ENCODE measurements around the gene CNFN. TPM values are rescaled to one million over a fixed set of nuclear protein-coding genes. Genes with fewer than 3 reads are reported as not detected.
A peak's percentile ranks its signal among the peaks of the same experiment; 100 is the strongest.

The CNFN gene
- total and polyA plus RNA-seq, 2 experiments from 2014 or later, result 6.7 to 54.5 TPM

GRCh38 chr19:42412661-42413076, 22.6 kb upstream of the CNFN start:
- Mint-ChIP-seq H3K36me3 (ENCODE audit: low read depth) (peaks cover 13% of the 10 kb centered on the region; the same call in 2 of the 3 replicates), H3K4me3 (no peak overlapping the region), H3K4me1 (peaks cover 14% of the 10 kb centered on the region), H3K9me3 (no peaks in the 10 kb centered on the region; the same call in 1 of the 3 replicates), H3K27me3 (ENCODE audit: insufficient read depth, low read depth, poor library complexity) (peaks cover 59% of the 10 kb centered on the region), H3K27ac (no peak overlapping the region)
- no peaks in the 10 kb centered on the region for H3K9me2 ChIP-seq (ENCODE audit: insufficient read depth)
- H3K27ac ChIP-seq (ENCODE audit: low read depth), result no peak overlapping the region
- H3K36me3 ChIP-seq (ENCODE audit: insufficient read depth), result no peaks in the 10 kb centered on the region
- H3K79me2 ChIP-seq (replicated peaks; ENCODE audit: insufficient read depth), result no peaks in the 10 kb centered on the region
- H3K4me3 ChIP-seq, result no peak overlapping the region
- no peak overlapping the region for H2AFZ ChIP-seq
- no peaks in the 10 kb centered on the region for H3F3A ChIP-seq (replicated peaks; ENCODE audit: low read depth)
- H4K20me1 ChIP-seq (replicated peaks; ENCODE audit: insufficient read depth), result peaks cover 8% of the 10 kb centered on the region
- no peak overlapping the region for H3K4me2 ChIP-seq
- no peak for TF ChIP-seq NANOG (IDR thresholded peaks at IDR 0.05; ENCODE audit: borderline replicate concordance)
- peak; percentile 16; the same call in 1 of the 2 replicates for TF ChIP-seq POLR2AphosphoS5 (IDR thresholded peaks at IDR 0.05; ENCODE audit: low read depth)
- ATAC-seq, result peak; percentile 15; the same call in 2 of the 3 replicates
- H3K4me1 ChIP-seq (ENCODE audit: insufficient read depth), result no peaks in the 10 kb centered on the region
- H3K27me3 ChIP-seq (ENCODE audit: insufficient read depth), result peaks cover 20% of the 10 kb centered on the region
- DNase-seq (ENCODE audit: low spot score), result no peak

DNA sequence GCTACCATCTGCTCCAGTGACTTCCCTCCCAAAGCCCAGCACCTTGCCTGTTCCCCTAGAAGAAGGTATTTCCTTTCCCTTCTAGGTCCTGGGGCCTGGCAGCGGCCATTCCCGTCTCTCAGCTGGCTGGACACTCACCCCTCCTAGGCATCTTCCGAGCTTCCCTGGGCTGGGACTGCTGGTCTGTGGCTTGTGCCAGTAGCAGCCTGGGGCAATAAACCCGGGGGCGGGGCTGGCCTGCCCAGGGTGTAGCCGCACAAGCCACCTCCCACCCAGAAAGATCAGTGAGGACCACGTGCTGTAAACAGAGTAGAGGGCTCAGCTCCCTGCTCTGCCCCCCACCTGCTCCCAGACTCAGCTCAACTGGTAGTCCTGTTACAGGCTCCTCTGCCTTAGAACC, 22.1 kb upstream of the CNFN start:
- Mint-ChIP-seq H3K27me3 (ENCODE audit: insufficient read depth, low read depth, poor library complexity) (peaks cover 63% of the 10 kb centered on the region), H3K4me3 (no peak overlapping the region), H3K36me3 (ENCODE audit: low read depth) (peaks cover 17% of the 10 kb centered on the region), H3K4me1 (peaks cover 14% of the 10 kb centered on the region), H3K27ac (no peak overlapping the region), H3K9me3 (no peaks in the 10 kb centered on the region; the same call in 1 of the 3 replicates)
- Histone ChIP-seq H3K27me3 (ENCODE audit: insufficient read depth) (peaks cover 20% of the 10 kb centered on the region), H3K4me2 (no peak overlapping the region), H3K36me3 (ENCODE audit: insufficient read depth) (no peaks in the 10 kb centered on the region), H3K9me2 (ENCODE audit: insufficient read depth) (no peaks in the 10 kb centered on the region), H3K4me3 (no peak overlapping the region), H3K79me2 (replicated peaks; ENCODE audit: insufficient read depth) (no peaks in the 10 kb centered on the region), H4K20me1 (replicated peaks; ENCODE audit: insufficient read depth) (peaks cover 8% of the 10 kb centered on the region), H2AFZ (no peak overlapping the region), H3K4me1 (ENCODE audit: insufficient read depth) (no peaks in the 10 kb centered on the region), H3F3A (replicated peaks; ENCODE audit: low read depth) (no peaks in the 10 kb centered on the region), H3K27ac (ENCODE audit: low read depth) (no peak overlapping the region)
- ATAC-seq (peak; percentile 81), DNase-seq (ENCODE audit: low spot score) (peak; percentile 48)
- TF ChIP-seq, protein P1, sequence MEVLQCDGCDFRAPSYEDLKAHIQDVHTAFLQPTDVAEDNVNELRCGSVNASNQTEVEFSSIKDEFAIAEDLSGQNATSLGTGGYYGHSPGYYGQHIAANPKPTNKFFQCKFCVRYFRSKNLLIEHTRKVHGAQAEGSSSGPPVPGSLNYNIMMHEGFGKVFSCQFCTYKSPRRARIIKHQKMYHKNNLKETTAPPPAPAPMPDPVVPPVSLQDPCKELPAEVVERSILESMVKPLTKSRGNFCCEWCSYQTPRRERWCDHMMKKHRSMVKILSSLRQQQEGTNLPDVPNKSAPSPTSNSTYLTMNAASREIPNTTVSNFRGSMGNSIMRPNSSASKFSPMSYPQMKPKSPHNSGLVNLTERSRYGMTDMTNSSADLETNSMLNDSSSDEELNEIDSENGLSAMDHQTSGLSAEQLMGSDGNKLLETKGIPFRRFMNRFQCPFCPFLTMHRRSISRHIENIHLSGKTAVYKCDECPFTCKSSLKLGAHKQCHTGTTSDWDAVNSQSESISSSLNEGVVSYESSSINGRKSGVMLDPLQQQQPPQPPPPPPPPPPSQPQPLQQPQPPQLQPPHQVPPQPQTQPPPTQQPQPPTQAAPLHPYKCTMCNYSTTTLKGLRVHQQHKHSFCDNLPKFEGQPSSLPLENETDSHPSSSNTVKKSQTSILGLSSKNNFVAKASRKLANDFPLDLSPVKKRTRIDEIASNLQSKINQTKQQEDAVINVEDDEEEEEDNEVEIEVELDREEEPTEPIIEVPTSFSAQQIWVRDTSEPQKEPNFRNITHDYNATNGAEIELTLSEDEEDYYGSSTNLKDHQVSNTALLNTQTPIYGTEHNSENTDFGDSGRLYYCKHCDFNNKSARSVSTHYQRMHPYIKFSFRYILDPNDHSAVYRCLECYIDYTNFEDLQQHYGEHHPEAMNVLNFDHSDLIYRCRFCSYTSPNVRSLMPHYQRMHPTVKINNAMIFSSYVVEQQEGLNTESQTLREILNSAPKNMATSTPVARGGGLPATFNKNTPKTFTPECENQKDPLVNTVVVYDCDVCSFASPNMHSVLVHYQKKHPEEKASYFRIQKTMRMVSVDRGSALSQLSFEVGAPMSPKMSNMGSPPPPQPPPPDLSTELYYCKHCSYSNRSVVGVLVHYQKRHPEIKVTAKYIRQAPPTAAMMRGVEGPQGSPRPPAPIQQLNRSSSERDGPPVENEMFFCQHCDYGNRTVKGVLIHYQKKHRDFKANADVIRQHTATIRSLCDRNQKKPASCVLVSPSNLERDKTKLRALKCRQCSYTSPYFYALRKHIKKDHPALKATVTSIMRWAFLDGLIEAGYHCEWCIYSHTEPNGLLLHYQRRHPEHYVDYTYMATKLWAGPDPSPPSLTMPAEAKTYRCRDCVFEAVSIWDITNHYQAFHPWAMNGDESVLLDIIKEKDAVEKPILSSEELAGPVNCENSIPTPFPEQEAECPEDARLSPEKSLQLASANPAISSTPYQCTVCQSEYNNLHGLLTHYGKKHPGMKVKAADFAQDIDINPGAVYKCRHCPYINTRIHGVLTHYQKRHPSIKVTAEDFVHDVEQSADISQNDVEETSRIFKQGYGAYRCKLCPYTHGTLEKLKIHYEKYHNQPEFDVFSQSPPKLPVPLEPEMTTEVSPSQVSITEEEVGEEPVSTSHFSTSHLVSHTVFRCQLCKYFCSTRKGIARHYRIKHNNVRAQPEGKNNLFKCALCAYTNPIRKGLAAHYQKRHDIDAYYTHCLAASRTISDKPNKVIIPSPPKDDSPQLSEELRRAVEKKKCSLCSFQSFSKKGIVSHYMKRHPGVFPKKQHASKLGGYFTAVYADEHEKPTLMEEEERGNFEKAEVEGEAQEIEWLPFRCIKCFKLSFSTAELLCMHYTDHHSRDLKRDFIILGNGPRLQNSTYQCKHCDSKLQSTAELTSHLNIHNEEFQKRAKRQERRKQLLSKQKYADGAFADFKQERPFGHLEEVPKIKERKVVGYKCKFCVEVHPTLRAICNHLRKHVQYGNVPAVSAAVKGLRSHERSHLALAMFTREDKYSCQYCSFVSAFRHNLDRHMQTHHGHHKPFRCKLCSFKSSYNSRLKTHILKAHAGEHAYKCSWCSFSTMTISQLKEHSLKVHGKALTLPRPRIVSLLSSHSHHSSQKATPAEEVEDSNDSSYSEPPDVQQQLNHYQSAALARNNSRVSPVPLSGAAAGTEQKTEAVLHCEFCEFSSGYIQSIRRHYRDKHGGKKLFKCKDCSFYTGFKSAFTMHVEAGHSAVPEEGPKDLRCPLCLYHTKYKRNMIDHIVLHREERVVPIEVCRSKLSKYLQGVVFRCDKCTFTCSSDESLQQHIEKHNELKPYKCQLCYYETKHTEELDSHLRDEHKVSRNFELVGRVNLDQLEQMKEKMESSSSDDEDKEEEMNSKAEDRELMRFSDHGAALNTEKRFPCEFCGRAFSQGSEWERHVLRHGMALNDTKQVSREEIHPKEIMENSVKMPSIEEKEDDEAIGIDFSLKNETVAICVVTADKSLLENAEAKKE (CRISPR knock-in tag; IDR thresholded peaks at IDR 0.05), result no peak
- TF ChIP-seq CREB1 (CRISPR knock-in tag; IDR thresholded peaks at IDR 0.05; ENCODE audit: low read depth), result no peak
- TF ChIP-seq CTCF (conservative IDR thresholded peaks at IDR 0.05; ENCODE audit: low read depth in 2 of 2), result no peak
- no peak for TF ChIP-seq ZNF331 (CRISPR knock-in tag; IDR thresholded peaks at IDR 0.05; ENCODE audit: low read depth)
- no peak for TF ChIP-seq STAT1 (IDR thresholded peaks at IDR 0.05; ENCODE audit: unreplicated experiment)
- TF ChIP-seq, protein P2, sequence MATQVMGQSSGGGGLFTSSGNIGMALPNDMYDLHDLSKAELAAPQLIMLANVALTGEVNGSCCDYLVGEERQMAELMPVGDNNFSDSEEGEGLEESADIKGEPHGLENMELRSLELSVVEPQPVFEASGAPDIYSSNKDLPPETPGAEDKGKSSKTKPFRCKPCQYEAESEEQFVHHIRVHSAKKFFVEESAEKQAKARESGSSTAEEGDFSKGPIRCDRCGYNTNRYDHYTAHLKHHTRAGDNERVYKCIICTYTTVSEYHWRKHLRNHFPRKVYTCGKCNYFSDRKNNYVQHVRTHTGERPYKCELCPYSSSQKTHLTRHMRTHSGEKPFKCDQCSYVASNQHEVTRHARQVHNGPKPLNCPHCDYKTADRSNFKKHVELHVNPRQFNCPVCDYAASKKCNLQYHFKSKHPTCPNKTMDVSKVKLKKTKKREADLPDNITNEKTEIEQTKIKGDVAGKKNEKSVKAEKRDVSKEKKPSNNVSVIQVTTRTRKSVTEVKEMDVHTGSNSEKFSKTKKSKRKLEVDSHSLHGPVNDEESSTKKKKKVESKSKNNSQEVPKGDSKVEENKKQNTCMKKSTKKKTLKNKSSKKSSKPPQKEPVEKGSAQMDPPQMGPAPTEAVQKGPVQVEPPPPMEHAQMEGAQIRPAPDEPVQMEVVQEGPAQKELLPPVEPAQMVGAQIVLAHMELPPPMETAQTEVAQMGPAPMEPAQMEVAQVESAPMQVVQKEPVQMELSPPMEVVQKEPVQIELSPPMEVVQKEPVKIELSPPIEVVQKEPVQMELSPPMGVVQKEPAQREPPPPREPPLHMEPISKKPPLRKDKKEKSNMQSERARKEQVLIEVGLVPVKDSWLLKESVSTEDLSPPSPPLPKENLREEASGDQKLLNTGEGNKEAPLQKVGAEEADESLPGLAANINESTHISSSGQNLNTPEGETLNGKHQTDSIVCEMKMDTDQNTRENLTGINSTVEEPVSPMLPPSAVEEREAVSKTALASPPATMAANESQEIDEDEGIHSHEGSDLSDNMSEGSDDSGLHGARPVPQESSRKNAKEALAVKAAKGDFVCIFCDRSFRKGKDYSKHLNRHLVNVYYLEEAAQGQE (IDR thresholded peaks at IDR 0.05; ENCODE audit: unreplicated experiment), result no peak
- TF ChIP-seq, protein P3, sequence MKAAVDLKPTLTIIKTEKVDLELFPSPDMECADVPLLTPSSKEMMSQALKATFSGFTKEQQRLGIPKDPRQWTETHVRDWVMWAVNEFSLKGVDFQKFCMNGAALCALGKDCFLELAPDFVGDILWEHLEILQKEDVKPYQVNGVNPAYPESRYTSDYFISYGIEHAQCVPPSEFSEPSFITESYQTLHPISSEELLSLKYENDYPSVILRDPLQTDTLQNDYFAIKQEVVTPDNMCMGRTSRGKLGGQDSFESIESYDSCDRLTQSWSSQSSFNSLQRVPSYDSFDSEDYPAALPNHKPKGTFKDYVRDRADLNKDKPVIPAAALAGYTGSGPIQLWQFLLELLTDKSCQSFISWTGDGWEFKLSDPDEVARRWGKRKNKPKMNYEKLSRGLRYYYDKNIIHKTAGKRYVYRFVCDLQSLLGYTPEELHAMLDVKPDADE (IDR thresholded peaks at IDR 0.05), result no peak
- no peak for TF ChIP-seq EZH2phosphoT487 (IDR thresholded peaks at IDR 0.05; ENCODE audit: unreplicated experiment)
